GM21576 (cell line): ENCODE measurements around the gene FAM131C.
"Not testable (repeated sequence)": the region's sequence is repeated elsewhere in the genome, so short reads cannot be mapped to it uniquely, and the experiment has no call there.

ENCODE experiments used
- ATAC-seq: cut with Tn5 transposase; IDR thresholded peaks from one replicate; pipeline ENCODE4 v1.9.1; 2021; ENCODE audit warnings: mild to moderate bottlenecking, moderate library complexity; ENCODE audit not compliant: unreplicated experiment

The FAM131C gene

DNA sequence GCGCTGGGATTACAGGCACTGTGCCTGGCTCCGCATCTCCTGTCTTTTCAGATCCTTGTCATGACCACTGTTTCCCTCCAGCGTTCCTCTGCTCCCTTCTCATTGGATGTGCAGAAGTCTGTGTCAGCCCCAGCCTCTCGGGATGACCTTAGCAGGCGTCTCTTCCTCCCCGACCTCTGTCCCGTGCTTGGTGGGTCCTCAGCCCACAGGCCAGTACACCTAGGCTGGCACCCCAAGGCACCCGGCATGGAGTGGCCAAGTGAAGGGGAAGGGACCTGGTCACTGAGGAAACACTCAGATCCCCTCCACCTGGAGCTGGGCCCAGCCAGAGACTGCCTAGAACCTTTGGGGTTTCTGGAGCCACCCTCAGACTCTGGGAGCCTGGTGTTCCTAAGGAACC, 32.3 kb downstream of the FAM131C start:
- no peak for ATAC-seq

DNA sequence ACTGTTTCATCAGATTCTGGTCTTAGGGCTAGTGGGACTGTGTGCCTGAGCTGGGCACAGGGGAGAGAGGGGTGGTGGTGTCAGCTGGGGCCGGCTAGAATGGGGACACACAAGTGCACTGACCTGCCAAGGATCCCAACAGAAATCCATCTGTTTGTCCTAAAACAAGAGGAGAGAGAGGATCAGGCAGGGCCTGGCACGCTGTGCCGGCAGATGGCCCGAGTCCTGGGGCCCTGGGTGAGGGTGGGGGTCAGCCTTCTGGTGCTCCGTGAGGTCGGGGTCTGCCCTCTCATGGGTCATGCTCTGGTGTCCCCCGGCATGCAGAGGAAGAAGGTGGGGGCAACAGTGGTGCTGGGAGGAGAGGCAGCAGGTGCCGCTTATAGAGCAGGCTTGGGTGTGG, 33.6 kb downstream of the FAM131C start:
- not testable (repeated sequence) for ATAC-seq

DNA sequence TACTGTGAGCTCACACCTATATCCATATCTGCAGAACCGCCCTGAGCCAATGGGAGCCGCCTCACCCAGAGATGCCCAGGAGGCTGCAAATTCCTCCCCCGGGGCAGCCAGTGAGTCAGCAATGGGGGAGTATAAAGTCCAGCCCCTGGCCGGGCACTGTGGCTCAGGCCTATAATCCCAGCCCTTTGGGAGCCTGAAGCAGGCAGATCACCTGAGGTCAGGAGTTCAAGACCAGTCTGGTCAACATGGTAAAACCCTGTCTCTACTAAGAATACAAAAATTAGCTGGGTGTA, 34.9 kb downstream of the FAM131C start:
- ATAC-seq: no peak

DNA sequence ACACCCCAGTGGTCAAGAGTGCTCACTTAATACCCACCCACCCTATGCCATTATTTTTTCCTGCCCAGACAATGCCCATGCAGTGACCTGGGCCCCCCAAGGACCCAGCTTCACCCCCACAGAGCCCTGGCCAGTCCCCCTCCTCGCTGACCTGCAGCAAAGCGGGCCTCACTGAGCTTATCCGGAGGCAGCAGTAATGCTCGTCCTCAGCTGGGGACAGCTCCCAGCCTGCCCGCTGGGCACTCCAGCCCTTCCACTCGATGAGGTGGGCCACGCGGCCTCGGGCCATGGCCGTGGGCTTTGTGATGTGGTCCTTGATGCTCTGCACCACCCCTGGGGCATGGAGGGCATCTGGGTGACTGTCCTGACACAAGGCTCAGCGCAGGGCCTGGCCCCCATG, 37.0 kb downstream of the FAM131C start:
- not testable (repeated sequence) for ATAC-seq

DNA sequence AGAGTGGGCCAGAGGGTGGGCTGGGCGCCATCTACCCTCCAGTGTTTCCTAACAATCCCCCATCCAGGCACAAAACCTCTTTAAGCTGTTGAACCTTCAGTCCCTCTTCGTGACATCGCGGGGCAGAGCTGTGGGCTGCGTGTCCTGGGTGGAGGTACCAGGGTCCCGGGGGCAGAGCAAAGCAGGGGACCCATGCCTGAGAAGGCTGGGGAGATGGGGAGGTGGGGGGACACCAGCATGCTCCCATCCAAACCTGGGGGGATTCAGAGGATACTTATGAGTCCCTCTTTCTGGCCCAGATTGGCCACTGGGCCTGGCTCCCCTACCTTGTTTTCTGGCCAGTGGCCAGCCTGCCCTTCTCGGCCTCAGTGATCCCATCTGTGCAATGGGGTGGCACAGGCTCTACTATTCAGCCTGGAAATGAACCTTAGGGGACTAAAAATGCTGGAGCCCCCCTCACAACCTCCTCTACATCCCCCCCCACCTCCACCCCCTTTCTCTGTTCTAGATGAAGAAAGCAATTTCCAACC, 40.3 kb downstream of the FAM131C start:
- not testable (repeated sequence) for ATAC-seq

DNA sequence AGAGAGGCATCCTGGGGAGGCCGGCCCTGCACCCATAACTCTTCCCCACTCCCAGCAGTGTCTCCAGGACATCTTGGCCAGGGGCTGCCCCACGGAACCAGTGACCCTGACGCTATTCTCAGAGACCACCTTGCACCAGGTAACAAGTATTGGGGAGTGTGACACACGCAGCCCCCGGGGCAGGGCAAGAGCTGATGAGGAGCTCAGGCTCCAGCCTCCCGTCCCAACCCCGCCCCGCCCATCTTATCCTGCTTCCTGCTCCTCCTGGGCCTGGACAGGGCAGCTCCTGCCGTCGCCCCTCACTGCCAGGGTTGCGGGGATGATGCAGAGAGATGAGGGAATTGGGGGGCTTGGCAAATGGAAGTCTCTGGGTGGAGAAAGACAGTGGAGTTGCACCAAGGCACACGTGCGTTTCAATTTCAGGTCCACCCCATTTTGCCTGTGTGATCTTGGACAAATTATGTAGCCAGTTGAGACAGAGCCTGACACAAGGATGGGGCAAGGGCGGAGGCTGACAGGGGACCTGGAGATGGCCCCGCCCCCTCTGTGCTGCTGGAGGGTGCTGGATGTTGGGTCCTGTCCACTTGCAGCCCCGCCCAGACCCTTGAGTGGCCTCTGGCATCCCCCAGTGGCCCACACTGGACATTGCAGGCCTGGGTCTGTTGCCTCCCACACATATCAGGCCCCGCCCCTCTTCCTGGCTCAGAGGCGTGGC, 40.9 kb downstream of the FAM131C start:
- peak; percentile 65 for ATAC-seq

DNA sequence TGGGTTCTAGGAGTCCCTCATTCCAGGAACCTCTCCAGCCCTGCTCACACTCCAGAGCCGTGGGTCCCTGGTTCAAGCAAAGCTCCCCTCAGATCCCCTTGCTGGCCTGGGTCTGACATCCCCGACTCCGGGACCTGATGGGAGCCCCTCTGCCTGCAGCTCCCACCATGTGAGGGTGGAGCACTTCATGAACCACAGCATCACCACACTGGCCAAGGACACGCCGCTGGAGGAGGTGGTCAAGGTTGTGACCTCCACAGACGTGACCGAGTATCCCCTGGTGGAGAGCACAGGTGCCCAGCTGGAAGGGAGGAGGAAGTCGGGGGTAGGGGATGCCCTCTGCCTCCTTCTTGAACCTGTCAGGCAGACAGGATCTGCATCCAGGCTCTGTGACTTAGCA, 41.9 kb downstream of the FAM131C start:
- ATAC-seq: no peak

DNA sequence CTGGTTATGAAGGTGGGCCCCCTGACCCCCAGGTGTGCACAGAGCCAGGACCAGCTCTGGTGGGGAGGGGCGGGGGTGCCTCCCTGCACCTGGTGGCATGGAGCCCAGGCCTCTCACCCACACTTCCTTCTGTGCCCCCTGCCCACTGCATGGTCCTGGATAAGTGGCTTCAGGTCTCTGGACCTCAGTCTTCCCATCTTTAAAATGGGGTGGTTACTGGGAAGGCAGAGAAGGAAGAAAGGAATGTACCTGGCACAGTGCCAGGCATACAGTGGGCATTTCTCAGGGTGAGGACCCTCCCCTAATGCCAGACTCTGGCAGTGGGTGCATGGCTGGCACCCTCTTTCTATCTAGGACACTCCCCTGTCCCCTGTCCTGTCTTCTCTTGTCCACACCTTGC, 44.2 kb downstream of the FAM131C start:
- ATAC-seq: no peak

DNA sequence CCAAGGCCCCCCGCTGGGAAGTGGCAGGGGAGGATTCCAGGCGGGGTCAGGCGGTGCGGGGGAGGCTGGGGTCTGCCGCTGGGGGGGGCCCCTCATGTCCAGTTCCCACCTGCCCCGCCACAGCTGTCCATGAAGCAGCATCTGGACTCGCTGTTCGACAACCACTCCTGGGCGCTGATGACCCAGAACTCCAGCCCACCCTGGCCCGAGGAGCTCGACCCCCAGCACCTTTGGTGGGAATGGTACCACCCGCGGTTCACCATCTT, 44.5 kb downstream of the FAM131C start:
- not testable (repeated sequence) for ATAC-seq

DNA sequence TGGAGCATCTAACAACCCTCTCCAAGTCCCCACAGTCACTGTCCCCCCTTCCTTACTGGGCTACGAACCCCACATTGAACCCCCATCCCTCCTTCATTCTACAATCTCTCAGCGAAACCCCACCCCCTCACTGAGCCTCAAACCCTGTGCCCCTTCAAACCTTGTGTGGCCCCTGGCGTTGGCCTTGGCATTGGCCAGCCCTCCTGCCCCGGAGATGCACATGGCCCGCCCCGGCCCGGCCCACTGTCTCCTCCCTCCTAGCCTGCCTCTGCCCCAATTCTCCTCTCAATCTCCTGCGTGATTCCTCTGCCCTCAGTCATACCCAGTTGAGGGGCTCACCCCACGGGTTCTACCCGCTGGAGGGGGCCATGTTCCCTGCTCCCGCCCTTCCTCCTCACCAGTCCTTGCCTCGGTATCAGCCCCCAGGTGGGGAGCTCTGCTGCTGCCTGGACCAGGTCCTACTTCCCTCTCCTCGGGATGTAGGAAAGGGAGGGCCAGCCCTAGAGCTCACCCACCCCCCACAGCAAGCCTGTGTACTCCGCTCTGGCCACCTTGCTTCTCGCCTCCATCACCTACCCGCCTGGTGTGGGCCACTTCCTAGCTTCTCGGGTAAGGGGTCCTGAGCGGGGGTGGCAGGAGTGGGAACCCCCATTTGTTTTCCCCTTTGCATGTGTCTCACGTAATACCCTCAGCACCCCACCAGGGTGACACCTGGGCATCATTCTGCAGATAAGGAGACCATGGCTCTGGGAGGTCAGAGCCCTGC, 45.0 kb downstream of the FAM131C start:
- ATAC-seq: no peak

DNA sequence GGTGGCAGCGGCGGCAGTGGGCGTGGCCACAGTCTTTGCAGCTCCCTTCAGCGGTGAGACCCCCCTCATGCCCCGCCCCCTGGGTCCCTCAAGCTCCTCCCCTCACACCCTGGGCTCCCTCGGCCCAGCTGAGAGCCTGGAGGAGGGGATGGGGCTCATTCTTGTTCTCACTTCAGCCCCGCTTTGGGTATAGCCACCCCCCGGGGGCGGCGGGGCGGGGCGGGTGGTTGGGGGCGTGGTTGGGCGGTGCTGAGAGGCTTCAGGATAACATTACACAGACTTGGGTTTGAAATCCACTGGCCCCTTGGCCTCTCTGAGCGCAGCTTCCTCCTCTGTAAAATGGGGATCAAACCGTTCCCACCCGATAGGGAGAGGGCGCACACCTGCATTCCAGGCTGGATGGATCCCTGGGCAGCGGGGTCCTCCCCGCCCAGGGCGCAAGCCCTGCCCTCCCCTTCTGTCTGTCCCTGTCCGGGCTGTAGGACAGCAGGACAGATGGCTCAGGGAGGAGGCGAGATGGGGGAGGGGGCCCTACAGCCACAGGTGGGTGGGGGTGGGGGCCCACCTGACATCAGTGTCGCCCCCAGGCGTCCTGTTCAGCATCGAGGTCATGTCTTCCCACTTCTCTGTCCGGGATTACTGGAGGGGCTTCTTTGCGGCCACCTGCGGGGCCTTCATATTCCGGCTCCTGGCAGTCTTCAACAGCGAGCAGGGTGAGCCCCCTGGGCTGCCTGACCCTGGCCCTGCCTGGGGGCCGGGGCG, 46.5 kb downstream of the FAM131C start:
- ATAC-seq: no peak

DNA sequence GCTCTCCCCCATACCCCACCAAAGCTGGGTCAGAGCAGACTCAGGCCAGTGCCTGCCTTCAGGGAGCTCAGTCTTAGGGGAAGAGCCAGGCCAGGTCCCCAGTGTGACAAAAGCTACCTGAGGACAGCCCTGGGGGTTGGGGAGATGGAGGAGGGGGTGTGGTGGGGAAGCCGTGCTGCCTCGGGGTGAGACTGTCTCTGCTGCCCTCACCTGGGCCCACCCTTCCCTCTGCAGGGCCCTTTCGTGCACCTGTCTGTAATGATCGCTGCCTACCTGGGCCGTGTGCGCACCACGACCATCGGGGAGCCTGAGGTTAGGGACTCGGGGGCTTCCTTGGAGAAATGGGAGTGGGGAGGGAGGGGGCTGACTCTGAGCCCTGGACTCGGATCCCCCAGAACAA, 47.1 kb downstream of the FAM131C start:
- not testable (repeated sequence) for ATAC-seq

DNA sequence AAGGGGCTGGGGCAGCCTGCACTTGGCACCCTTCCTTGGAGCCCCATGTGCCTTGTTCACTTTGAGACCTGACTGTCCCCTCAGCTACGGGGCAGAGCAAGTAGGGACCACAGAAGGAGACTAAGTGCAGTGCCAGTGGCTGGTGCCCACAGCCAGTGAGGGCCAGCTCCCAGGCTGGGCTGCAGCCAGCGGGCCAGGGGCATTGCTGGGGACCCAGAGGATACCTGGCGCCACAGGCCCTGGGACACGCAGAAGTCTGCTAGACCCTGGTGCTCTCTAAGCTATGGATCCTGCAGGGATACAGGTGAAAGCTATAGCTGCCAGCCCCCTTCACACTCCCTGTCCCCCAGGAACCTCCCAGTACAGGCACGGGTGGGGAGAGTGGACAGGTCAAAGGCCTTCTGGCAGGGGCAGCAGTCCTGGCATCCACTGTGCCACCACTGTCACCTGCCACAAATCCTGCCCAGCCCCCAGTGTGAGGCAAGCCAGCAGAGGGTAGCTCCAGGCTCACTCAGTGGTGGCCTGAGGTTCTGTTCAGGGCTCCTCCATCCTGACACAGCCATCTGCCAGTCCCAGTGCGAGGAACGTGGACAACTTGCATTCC, 50.3 kb downstream of the FAM131C start:
- ATAC-seq: no peak

DNA sequence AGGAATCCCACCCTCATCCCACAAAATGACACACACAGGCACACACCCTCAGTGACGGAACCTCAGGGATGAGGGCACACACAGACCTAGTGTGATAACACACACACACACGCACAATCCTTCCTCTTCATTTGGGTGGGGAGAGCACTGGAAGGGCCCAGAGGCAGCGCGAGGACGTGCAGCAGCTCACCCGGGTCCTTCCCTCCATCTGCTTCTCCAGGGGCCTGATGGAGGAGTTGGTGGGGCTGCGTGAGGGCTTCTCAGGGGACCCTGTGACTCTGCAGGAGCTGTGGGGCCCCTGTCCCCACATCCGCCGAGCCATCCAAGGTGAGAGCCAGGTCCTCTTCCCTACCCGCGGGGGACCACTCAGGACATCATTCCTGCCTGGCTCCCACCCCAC, 51.1 kb downstream of the FAM131C start:
- ATAC-seq: no peak

DNA sequence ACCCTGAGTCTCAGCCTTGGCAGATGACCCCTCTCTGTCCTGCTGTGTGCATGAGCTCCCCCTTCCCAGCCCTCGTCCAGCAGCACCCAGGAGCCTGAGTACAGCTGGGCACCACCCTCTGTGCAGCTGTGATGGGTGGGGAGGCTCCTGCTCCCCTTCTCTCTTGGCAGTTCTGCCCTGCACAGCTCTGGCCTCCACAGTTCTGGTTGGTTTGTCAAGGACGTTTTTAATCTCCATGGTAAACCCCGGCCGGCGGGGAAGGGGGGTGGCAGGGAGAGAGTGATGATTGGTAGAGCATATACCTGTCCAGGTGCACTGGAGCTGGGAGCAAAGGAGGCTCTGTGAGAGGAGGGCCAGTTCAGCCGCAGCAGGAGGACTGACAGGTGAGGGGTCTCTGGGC, 51.8 kb downstream of the FAM131C start, which contains the start of gene CLCNKA:
Gene CLCNKA (plus strand): TSS at position 356 of the 400 bp plus-strand sequence. CDS start 584 bp downstream, outside the sequence.
- no peak for ATAC-seq

DNA sequence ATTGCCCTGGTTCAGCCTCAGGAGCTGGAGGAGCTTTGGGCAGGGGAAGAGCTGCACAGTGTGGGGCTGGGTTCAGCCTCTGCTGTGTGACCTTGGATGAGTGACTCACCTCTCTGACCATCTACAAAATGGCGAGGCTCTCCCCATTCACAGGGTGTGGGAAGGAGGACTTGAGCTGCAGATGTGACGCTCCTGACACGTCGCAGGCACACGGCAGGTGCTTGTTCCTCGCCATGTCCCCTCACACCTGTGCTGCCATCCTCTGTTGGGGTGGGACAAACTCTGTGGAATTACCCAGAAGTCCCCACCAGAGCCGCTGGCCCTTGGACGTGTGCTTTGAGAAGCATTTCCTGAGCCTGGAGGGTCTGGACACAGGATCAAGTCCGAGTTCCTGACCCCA, 52.6 kb downstream of the FAM131C start:
- ATAC-seq: not testable (repeated sequence)

DNA sequence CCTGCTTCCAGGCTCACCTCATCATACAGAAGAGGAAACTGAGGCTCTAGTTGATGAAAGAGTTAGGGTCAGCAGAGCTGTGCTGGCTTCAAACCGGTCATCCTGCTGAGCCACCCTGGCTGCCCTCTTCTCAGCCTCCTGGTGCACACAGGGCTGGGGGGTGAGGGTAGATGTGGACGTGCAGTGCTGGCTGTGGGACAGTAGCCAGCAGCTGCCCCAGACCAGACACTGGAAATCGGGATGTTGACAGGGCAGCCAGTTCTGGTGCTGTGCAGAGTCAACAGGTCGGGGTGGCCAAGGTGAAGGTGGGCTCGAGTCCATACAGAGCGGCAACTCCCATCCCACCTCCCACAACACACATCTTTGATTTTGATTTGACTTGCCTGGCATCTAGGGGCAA, 53.1 kb downstream of the FAM131C start:
- no peak for ATAC-seq

DNA sequence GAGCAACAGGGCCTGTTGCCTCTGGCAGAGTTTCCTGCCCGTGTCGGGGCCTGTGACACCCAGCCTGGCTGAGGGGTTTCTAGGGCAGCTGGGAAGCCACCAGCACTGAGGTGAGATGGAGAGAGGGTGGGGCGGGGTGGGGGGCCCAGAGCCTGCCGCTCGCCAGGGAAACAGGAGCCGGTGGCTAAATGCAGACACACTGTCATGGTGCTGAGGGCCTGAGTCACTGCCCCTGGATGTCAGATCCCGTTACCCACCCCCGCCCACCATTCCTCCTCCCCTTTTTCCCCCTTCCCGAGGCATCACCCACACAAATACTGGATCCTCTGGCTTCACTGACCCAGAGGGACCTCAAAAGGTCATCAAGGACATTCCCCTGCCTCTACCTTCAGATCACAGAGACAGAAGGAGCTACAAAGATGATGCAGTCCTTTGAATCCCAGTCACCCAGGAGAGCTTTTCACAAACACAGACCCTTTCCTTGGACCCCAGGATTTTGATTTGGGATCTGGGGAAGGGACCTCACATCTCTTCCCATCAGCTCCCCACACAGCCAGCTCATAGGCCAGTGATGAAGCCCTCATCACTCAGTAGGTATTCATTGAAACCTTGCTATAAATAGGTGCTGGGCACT, 53.7 kb downstream of the FAM131C start:
- no peak for ATAC-seq

DNA sequence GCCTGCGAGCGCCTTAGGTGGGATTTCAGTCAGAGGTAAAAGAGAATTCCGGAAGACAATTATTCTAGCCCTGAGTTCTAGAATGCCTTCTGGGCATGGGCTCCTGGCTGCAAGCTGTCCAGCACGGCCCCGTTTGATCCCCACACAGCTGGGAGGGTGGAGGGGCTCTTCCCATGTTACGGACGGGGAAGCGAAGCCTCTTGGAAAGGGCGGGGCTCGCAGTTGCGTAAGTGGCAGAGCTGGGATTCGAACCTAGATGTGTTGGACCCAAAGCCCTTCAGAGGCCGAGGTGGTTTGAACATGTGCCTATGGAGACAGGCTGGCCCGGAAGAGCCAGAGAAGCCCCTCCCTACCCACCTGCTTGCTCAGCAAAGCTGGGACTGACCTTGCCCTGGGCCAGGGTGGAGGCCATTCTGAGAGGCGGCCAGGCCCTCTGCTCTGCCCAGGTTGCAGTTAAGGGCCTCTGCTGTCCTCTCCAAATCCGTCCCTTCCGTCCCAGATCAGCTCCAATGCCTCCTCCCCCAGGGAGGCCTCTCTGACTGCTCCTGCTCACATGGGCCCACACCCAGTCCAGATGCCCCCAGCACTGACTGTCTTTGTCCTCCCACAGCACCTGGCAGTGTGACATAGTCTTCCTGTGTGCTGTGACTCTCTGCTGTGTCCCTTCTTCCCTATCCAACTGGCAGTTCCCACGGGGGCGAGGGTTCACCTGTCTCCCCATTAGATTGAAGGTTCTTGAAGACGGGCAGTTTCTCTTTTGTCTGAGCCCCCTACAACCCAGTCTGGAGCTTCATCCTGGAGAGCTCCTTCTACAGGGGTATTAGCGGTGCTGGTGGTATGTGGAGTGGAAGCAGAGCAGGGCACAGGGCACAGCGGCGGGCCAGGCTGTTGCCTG, 54.5 kb downstream of the FAM131C start:
- no peak for ATAC-seq

DNA sequence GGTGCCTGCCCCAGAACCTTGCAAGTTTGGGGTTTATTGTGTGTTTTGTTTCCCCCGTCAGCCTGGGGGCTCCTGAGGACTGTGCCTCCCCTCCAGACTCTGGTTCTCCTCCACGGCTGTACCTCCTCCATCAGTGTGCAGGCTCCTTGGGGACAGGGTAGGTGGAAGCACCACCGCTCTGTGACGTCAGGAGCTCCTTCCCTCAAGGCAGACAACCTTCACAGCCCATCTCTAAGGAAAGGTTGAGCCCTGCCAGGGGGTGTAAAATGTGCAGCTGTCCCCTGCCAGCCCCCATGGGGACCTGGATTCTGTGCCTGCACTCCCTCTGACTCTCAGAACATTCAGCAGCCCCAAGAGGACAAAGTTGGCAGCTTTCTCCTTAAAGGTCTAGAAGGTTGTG, 55.1 kb downstream of the FAM131C start:
- ATAC-seq: no peak
